ENCODE data around the gene TMPRSS6.

Gene TMPRSS6

GRCh38 chr22:37024339-37025157, 85.0 kb downstream of the TMPRSS6 start:
- DNase-seq = no peak

- no peak for DNase-seq
Observed at GRCh38 chr22:37023743-37024338, 85.7 kb downstream of the TMPRSS6 start.

GRCh38 chr22:37022483-37023337, 86.8 kb downstream of the TMPRSS6 start:
- no peak for DNase-seq

- peak; percentile 13 to 40 (median 26) for DNase-seq
Observed at GRCh38 chr22:37021710-37022482, 87.6 kb downstream of the TMPRSS6 start.

- no peak for DNase-seq
Observed at GRCh38 chr22:37021041-37021440, 88.5 kb downstream of the TMPRSS6 start.

GRCh38 chr22:37020192-37020479, 89.4 kb downstream of the TMPRSS6 start:
- DNase-seq = no peak

- peak; percentile 12 to 34 (median 29) for DNase-seq
Observed at GRCh38 chr22:37019309-37020191, 90.0 kb downstream of the TMPRSS6 start, which contains the start of the genes MPST and TST. MPST (plus strand) TSS chr22:37019742; CDS start chr22:37019837, 95 bp downstream. TST (minus strand) TSS chr22:37019447; CDS start chr22:37018732, 715 bp downstream.

- DNase-seq = no peak
Observed at GRCh38 chr22:37018815-37019308, 90.7 kb downstream of the TMPRSS6 start.

GRCh38 chr22:37018086-37018814, 91.3 kb downstream of the TMPRSS6 start:
- no peak for DNase-seq

- no peak for DNase-seq
Observed at GRCh38 chr22:37017356-37017755, 92.2 kb downstream of the TMPRSS6 start.

GRCh38 chr22:37016134-37016910, 93.2 kb downstream of the TMPRSS6 start:
- no peak for DNase-seq

- no peak for DNase-seq
Observed at GRCh38 chr22:37015587-37015878, 94.0 kb downstream of the TMPRSS6 start.

All from activated CD4-positive, CD25-positive, alpha-beta regulatory T cell (primary cell).